A549 (cell line): ENCODE data around the gene HTR2B. TPM values are rescaled to one million over a fixed set of nuclear protein-coding genes. Genes with fewer than 3 reads are reported as not detected.
A peak's percentile ranks its signal among the peaks of the same experiment; 100 is the strongest.

Source experiments
- ATAC-seq, 2 experiments: fragments of 200-7000 bp in 1 of 2; fragments of >200 bp in 1 of 2; cut with Nextera tagmentation in 1 of 2; cut with Tn5 transposase in 1 of 2; 3 replicates each; pipeline versions ENCODE4 v1.8.0 to v1.9.1; 2018 to 2020; ENCODE audit warnings: mild to moderate bottlenecking in 1 of 2, moderate library complexity in 1 of 2
- CTCF ChIA-PET: fragments of 300-600 bp; sonication (Branson Sonifier 250); formaldehyde crosslinking; extraction: SDS; loops from one replicate; lab custom pipeline; 2021; ENCODE audit warnings: antibody characterized with exemption, inconsistent platforms; lab: Yijun Ruan, JAX
- POLR2A ChIA-PET: fragments of 350-600 bp; formaldehyde crosslinking; extraction: SDS; loops from one replicate; lab custom pipeline; 2021; ENCODE audit warnings: antibody characterized with exemption, inconsistent platforms; lab: Yijun Ruan, JAX
- DNase-seq, 2 experiments: peaks; one replicate each; pipeline versions ENCODE4 v3.0.0 to v3.0.0-alpha.2; 2011 to 2016; ENCODE audit warnings: low read depth in 1 of 2, low spot score in 1 of 2
- FAIRE-seq: peaks from 2 replicates; lab custom pipeline; 2011; peaks lifted over from hg19 to GRCh38; lab: Jason Lieb, UNC
- H3K27ac ChIP-seq, 2 experiments: fragments of >200 bp; sonication (Bioruptor Twin); formaldehyde crosslinking; 3 replicates each; pipeline ENCODE4 v1.5.1; 2016 to 2017
- H3K4me1 ChIP-seq: fragments of >200 bp; sonication (Bioruptor Twin); formaldehyde crosslinking; 3 replicates; pipeline ENCODE4 v1.6.1; 2016
- H3K4me2 ChIP-seq: fragments of >200 bp; sonication (Bioruptor Twin); formaldehyde crosslinking; 3 replicates; pipeline ENCODE4 v1.6.1; 2016
- H3K4me3 ChIP-seq: fragments of >200 bp; sonication (Bioruptor Twin); formaldehyde crosslinking; 3 replicates; pipeline ENCODE4 v1.5.1; 2016
- H3K9me3 ChIP-seq: fragments of >200 bp; sonication (Bioruptor Twin); formaldehyde crosslinking; 3 replicates; pipeline ENCODE4 v1.6.1; 2016
- CBX2 ChIP-seq: fragments of 200-600 bp; sonication (generic); IDR thresholded peaks from 2 replicates; pipeline ENCODE4 v1.6.1; 2016; ENCODE audit warnings: low read depth, mild to moderate bottlenecking, borderline replicate concordance
- CBX8 ChIP-seq: fragments of 200-600 bp; sonication (generic); IDR thresholded peaks from 2 replicates; pipeline ENCODE4 v1.6.1; 2016
- CEBPB ChIP-seq, 2 experiments: fragments of >200 bp in 1 of 2; sonication (Bioruptor Twin) in 1 of 2; formaldehyde crosslinking in 1 of 2; IDR thresholded peaks; 2 replicates each; pipeline ENCODE4 v1.6.1; 2012 to 2016
- EHMT2 ChIP-seq: fragments of 200-600 bp; sonication (generic); IDR thresholded peaks from 2 replicates; pipeline ENCODE4 v1.6.1; 2016; ENCODE audit warnings: antibody characterized with exemption, low read depth, mild to moderate bottlenecking, moderate library complexity
- ELK1 ChIP-seq: fragments of 150-350 bp; IDR thresholded peaks from 2 replicates; pipeline ENCODE4 v1.6.1; 2014; ENCODE audit warnings: low read depth, mild to moderate bottlenecking, low read length
- FOSB ChIP-seq: fragments of 250-450 bp; sonication (Bioruptor Pico); IDR thresholded peaks from 2 replicates; pipeline ENCODE4 v1.5.0; 2020; ENCODE audit warnings: mild to moderate bottlenecking, moderate library complexity
- HOXA7 ChIP-seq: fragments of 250-450 bp; sonication (Bioruptor Pico); IDR thresholded peaks from 2 replicates; pipeline ENCODE4 v1.5.0; 2020; ENCODE audit warnings: mild to moderate bottlenecking, moderate library complexity
- JUN ChIP-seq, 2 experiments: fragments of >200 bp; sonication (Bioruptor Twin); formaldehyde crosslinking; IDR thresholded peaks; 2 replicates in 1 of 2; 3 replicates in 1 of 2; pipeline ENCODE4 v1.6.1; 2016 to 2017
- MAFK ChIP-seq: fragments of 450-650 bp; IDR thresholded peaks from 2 replicates; pipeline ENCODE4 v1.6.1; 2014; ENCODE audit not compliant: partially characterized antibody
- MAX ChIP-seq: IDR thresholded peaks from 2 replicates; pipeline ENCODE4 v1.6.1; 2012
- MYC ChIP-seq: IDR thresholded peaks from 2 replicates; pipeline ENCODE4 v1.6.1; 2012; ENCODE audit warnings: mild to moderate bottlenecking, inconsistent platforms, low read length, improper control_type of control experiment, borderline replicate concordance
- NFE2L2 ChIP-seq: fragments of 150-350 bp; conservative IDR thresholded peaks from 2 replicates; pipeline ENCODE4 v1.6.1; 2014; ENCODE audit warnings: low read length
- PBX3 ChIP-seq: IDR thresholded peaks from 2 replicates; pipeline ENCODE4 v1.6.1; 2012
- PHF8 ChIP-seq: fragments of 200-600 bp; sonication (generic); IDR thresholded peaks from 2 replicates; pipeline ENCODE4 v1.6.1; 2016; ENCODE audit warnings: low read depth, mild to moderate bottlenecking, antibody characterized with exemption, moderate library complexity, borderline replicate concordance
- REST ChIP-seq: fragments of 200-600 bp; sonication (generic); IDR thresholded peaks from 2 replicates; pipeline ENCODE4 v1.6.1; 2016; ENCODE audit warnings: antibody characterized with exemption, mild to moderate bottlenecking, moderate library complexity
- TFCP2L1 ChIP-seq: fragments of 250-450 bp; sonication (Bioruptor Pico); IDR thresholded peaks from 2 replicates; pipeline ENCODE4 v1.5.0; 2021; ENCODE audit warnings: mild to moderate bottlenecking
- USF2 ChIP-seq: fragments of 450-650 bp; IDR thresholded peaks from 2 replicates; pipeline ENCODE4 v1.6.1; 2014; ENCODE audit warnings: antibody characterized with exemption
- ZFP36 ChIP-seq: fragments of 450-650 bp; IDR thresholded peaks from 2 replicates; pipeline ENCODE4 v1.6.1; 2014; ENCODE audit warnings: borderline replicate concordance; ENCODE audit not compliant: partially characterized antibody
- ZNF302 ChIP-seq: fragments of 250-450 bp; sonication (Bioruptor Pico); IDR thresholded peaks from 2 replicates; pipeline ENCODE4 v1.9.0; 2021; ENCODE audit warnings: inconsistent platforms, mild to moderate bottlenecking, moderate library complexity
- WGBS: methylation state at CpG from one replicate; pipeline ENCODE4 v1.1.6; 2017; ENCODE audit errors: missing lambda C conversion rate; 5-methylcytosine and 5-hydroxymethylcytosine counted together
- polyA plus RNA-seq, 4 experiments: library from polyadenylated mRNA; depleted of rRNA in 3 of 4; stranded (reverse); fragments of >200 nt; fragmentation: RNase III in 1 of 4; extraction: RNeasy Plus Mini Kit Qiagen cat#74134 plus additional on column Dnase treatment in 1 of 4; gene quantifications; 2 replicates in 3 of 4; 3 replicates in 1 of 4; pipeline ENCODE4 v1.2.3, GENCODE V29; 2011 to 2017

Gene HTR2B
- polyA plus RNA-seq, 2 of the 4 experiments (the other 2 are of a cell fraction), result 0.30 to 1.5 TPM

- H3K27ac ChIP-seq, result 0 out of 6 replicates have a peak overlapping the region, but pooled peaks of 1 of the 2 experiments have one; percentile 8
- DNase-seq, result no peak
- ATAC-seq, result no peak
- TF ChIP-seq HOXA7 (CRISPR knock-in tag) (no peak), CEBPB (IDR thresholded peaks at IDR 0.05) (0 out of 4 replicates have a peak, but pooled peaks of 1 of the 2 experiments have one; percentile 5), CBX8 (no peak)
- no peak for FAIRE-seq
- peaks cover 79% of the 10 kb centered on the region for H3K4me1 ChIP-seq
- H3K4me3 ChIP-seq, result no peak overlapping the region
- ChIA-PET CTCF (interaction anchor here (0.9 kb wide), 1 partner anchor 25 kb away, joined by 4 read pairs; no protein-coding TSS in a partner anchor), POLR2A (no interaction called here)
- H3K4me2 ChIP-seq, result peak overlapping the region; percentile 54
- 59% methylated on average over 1 of the region's 1 CpG for WGBS
- H3K9me3 ChIP-seq, result no peaks in the 10 kb centered on the region
Measured at GRCh38 chr2:231132129-231132528, 7.3 kb upstream of the HTR2B start.

GRCh38 chr2:231130336-231131056, 5.7 kb upstream of the HTR2B start:
- 55% methylated on average over 6 of the region's 6 CpGs for WGBS
- Histone ChIP-seq H3K27ac (peak overlapping the region; percentile 38 to 66; a peak in 4 of 6 replicates), H3K4me1 (peaks cover 96% of the 10 kb centered on the region), H3K4me3 (no peak overlapping the region), H3K9me3 (no peaks in the 10 kb centered on the region), H3K4me2 (peak overlapping the region; percentile 57)
- ATAC-seq (peak in 1 of 2 experiments; percentile 33; a peak in 2 of 6 replicates), DNase-seq (no peak), FAIRE-seq (no peak)
- ChIA-PET POLR2A (no interaction called here), CTCF (interaction anchor here (1.3 to 2.2 kb wide), 4 partner anchors 11 to 97 kb away, joined by 3 to 5 read pairs (median 4); no protein-coding TSS in a partner anchor)
- TF ChIP-seq USF2 (no peak), MYC (no peak), MAFK (peak; percentile 82)

GRCh38 chr2:231129216-231129615, 4.4 kb upstream of the HTR2B start:
- POLR2A ChIA-PET, result no interaction called here
- peaks cover 97% of the 10 kb centered on the region for H3K4me1 ChIP-seq
- DNase-seq, result no peak
- TF ChIP-seq MAX, result no peak
- TF ChIP-seq JUN (IDR thresholded peaks at IDR 0.05), result no peak
- no peak for TF ChIP-seq CEBPB (IDR thresholded peaks at IDR 0.05)
- peak; percentile 90 for TF ChIP-seq MAFK
- no peak for TF ChIP-seq ZFP36
- TF ChIP-seq NFE2L2, result 0 out of 2 replicates have a peak, but pooled peaks have one; percentile 39
- no peak for TF ChIP-seq USF2
- no peak for TF ChIP-seq PHF8
- no peak for TF ChIP-seq TFCP2L1
- TF ChIP-seq, all 56 proteins: peak for 2
- H3K9me3 ChIP-seq, result no peaks in the 10 kb centered on the region
- peak overlapping the region; percentile 38 to 49; a peak in 2 of 6 replicates for H3K27ac ChIP-seq
- no peak for FAIRE-seq
- WGBS, result 17% methylated on average over 1 of the region's 1 CpG
- H3K4me3 ChIP-seq, result no peak overlapping the region
- H3K4me2 ChIP-seq, result peak overlapping the region; percentile 57
- no peak for ATAC-seq
- CTCF ChIA-PET, result interaction anchor here (0.7 to 2.2 kb wide), 6 partner anchors 13 to 283 kb away, joined by 3 to 5 read pairs (median 4); no protein-coding TSS in a partner anchor

- FAIRE-seq, result no peak
- CTCF ChIA-PET, result interaction anchor here (0.8 to 1.3 kb wide), 6 partner anchors 18 to 284 kb away, joined by 3 to 5 read pairs (median 4); no protein-coding TSS in a partner anchor
- Histone ChIP-seq H3K4me2 (peak overlapping the region; percentile 57), H3K4me1 (peaks cover 97% of the 10 kb centered on the region), H3K9me3 (no peaks in the 10 kb centered on the region), H3K4me3 (no peak overlapping the region), H3K27ac (peak overlapping the region; percentile 38 to 61; a peak in 4 of 6 replicates)
- POLR2A ChIA-PET, result interaction anchor here (1.1 kb wide), 1 partner anchor 9 kb away, joined by 3 read pairs; no protein-coding TSS in a partner anchor
- ATAC-seq, result peak; percentile 83 to 85
- DNase-seq, result peak in 1 of 2 experiments; percentile 52
- TF ChIP-seq CBX2 (no peak), PBX3 (no peak), ZNF302 (no peak), EHMT2 (no peak), ELK1 (no peak), REST (no peak), PHF8 (no peak), FOSB (CRISPR knock-in tag) (no peak)
Measured at GRCh38 chr2:231128541-231128940, 3.7 kb upstream of the HTR2B start.
